Subcutaneous adipose tissue (tissue), 4 donors: ENCODE data around the gene KIF25. TPM values are rescaled to one million over a fixed set of nuclear protein-coding genes. Genes with fewer than 3 reads are reported as not detected.

ENCODE experiments used
- total RNA-seq, 4 donors: library from RNA; depleted of rRNA; stranded (reverse); fragments of >200 nt; gene quantifications; one replicate each; pipeline ENCODE4 v1.1.0, GENCODE V29; 2016
- TF ChIP-seq, protein P1 (sequence below): fragments of 450-650 bp; IDR thresholded peaks from one replicate; pipeline ENCODE4 v1.5.1; 2016; ENCODE audit warnings: low read depth, mild to moderate bottlenecking, control low read depth, antibody characterized with exemption, moderate library complexity

KIF25 gene
- total RNA-seq, 4 donors from 2014 or later, result 0.65 to 0.94 TPM; not detected in 2

DNA sequence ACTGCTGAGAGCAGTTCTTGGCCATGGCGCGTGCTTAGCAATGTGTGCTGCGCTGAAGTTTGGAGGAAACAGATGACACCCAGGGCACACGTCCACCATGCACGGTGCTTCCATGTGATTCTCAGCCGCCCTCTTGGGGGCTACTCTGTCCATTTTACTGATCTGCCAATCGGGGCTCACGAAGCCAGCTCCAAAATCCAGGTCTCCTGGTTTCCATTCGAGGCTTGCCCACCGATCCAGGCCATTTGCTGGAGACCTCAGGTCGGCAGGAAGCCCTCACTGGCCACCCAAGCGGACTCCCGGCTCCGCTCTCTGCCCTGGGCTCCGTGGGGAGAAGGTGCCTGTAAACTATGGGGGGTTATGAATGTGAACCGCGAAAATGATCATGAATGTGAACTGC, 93.2 kb downstream of the KIF25 start:
- TF ChIP-seq, protein P1, sequence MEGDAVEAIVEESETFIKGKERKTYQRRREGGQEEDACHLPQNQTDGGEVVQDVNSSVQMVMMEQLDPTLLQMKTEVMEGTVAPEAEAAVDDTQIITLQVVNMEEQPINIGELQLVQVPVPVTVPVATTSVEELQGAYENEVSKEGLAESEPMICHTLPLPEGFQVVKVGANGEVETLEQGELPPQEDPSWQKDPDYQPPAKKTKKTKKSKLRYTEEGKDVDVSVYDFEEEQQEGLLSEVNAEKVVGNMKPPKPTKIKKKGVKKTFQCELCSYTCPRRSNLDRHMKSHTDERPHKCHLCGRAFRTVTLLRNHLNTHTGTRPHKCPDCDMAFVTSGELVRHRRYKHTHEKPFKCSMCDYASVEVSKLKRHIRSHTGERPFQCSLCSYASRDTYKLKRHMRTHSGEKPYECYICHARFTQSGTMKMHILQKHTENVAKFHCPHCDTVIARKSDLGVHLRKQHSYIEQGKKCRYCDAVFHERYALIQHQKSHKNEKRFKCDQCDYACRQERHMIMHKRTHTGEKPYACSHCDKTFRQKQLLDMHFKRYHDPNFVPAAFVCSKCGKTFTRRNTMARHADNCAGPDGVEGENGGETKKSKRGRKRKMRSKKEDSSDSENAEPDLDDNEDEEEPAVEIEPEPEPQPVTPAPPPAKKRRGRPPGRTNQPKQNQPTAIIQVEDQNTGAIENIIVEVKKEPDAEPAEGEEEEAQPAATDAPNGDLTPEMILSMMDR, result no peak

DNA sequence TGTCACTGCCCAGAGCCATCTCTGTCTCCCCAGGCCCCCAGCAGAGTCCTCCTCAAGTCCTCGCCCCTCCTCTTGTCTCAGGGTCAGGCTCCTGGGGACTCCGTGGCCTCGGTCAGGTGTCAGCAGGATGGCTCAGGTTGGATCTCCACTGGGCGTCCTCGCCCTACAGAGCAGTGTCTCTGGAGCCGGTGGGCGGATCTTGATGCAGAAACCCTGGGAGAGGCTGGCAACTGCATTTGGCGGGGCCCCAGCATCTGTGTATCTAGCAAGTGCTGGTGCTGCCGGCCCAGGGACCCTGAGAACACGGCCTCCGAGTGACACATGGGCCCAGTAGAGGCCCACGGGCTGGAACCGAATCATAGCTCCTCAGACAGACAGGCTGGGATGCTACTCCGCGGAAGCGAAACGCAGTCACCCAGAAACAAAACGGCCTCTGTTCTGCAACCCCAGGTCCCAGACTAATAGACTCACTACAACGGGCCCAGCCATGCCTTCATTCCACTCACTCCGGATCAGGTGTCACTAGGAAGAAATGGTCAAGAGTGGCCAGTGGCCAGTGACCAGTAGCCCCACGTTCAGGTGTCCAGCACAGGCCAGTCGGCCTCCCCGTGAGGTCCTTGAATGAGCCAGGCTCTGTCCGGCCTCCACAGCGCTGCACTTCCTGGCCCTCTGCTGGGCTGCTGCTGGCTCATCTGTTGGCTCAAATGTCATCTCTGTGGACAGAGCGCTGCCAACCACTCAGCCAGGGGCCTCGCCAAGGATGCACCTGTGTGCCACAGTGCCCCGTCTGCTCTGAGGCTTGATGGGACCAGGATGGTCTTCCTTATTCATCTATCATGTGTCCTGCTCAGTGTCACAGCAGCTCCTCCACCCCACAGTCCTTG, 94.2 kb downstream of the KIF25 start:
- TF ChIP-seq, protein P1, result no peak

DNA sequence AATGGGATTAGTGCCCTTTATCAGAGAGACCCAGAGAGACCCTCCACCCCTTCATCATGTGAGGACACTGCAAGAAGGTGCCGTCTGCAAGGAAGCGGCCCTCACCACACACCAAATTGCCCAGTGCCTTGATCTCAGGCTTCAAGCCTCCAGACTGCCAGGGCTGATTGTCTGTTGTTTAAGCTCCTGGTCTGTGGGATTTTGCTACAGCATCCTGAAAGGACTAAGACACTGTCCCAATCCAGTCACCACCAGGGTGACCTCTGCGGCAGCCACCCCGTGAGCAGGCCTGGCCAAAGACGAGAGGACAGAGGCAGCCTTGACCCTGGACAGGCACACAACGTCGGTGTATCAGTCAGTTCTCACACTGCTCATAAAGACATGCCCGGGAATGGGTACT, 95.1 kb downstream of the KIF25 start:
- TF ChIP-seq, protein P1, result no peak

DNA sequence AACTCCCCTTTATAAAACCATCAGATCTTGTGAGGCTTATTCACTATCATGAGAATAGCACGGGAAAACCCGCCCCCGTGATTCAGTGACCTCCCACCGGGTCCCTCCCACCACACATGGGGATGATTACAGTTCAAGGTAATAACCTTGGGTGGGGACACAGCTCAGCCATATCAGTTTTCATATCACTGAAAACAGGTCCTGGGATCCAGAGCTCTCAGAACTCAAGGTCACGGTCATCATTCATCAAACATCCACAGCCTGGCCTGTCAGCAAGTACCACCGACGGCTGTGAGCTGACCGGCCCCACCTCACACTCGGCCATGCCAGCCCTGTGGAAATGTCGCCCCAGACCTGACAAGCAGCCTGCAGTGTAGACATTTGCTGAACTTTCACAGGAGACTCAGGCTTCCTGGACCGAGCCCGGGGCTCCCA, 95.6 kb downstream of the KIF25 start:
- TF ChIP-seq, protein P1, result no peak

DNA sequence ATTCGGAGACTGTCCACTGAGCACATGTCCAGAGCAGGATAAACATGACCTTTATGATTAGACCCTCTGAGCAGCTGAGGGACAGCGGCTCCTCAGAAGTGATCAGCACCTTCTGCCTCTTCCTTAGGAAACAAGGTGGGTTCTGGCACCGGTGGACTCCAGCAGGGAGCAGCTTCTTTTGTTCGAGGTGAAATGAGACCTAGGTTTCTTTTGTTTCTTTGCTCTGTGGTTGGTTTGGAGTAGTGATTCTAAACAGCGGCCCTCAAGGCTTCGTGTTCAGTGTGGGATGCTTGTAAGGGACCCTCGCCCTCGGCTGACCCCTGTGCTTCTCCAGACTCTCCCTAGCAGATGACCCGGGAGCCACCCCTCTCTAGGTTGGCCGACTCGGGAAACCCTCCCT, 96.2 kb downstream of the KIF25 start:
- TF ChIP-seq, protein P1, result no peak

Other genes with a start within 250 kb of the KIF25 start
- 100 to 1,000 TPM in 1 of 4 donors, 10 to 100 TPM in 3; 51.5 to 126 (median 88.1) TPM for gene AFDN, start 170.8 kb upstream of the KIF25 start, total RNA-seq
- 1 to 10 TPM; 1.4 to 5.5 (median 3.7) TPM for gene FRMD1, start 81.5 kb downstream of the KIF25 start, total RNA-seq